SK-N-MC (cell line): ENCODE data around the gene RAB2B.

Experiments
- EZH2 ChIP-seq: fragments of 200-600 bp; sonication (generic); IDR thresholded peaks from one replicate; pipeline ENCODE4 v1.6.1; 2017; ENCODE audit warnings: antibody characterized with exemption
- FOXP2 ChIP-seq: optimal IDR thresholded peaks from 2 replicates; pipeline ENCODE3; 2011; ENCODE audit warnings: mild to moderate bottlenecking, moderate library complexity; ENCODE audit not compliant: insufficient read depth; ENCODE audit errors: extremely low read length, control extremely low read depth
- POLR2AphosphoS5 ChIP-seq: IDR thresholded peaks from 2 replicates; pipeline ENCODE4 v1.6.1; 2012; ENCODE audit warnings: mild to moderate bottlenecking, low read depth, low read length, borderline replicate concordance

DNA sequence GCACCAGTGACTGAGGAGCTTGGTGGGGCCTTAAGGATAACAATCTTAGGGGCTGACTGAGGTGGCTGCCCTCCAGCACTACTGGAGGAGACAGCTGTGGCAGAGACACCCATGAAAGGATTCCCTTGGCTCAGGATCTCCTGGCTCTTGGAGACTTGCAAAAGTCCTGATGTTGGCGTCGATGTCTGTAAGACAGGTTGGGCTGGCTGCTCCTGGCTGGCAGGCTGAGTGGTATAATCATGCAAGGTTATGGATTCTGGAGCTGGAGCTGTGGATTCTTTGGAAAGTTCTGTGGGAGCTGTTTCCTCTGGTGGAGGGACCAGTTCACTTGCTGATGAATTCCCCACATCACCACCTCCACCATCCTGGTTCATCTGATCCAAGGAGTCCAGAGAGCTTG, 45.6 kb downstream of the RAB2B start:
- TF ChIP-seq POLR2AphosphoS5 (no peak), EZH2 (no peak), FOXP2 (no peak)
